GM21360 (cell line): ENCODE measurements around the gene MCTP1.
A peak's percentile ranks its signal among the peaks of the same experiment; 100 is the strongest.

Experiments used
- ATAC-seq: cut with Tn5 transposase; IDR thresholded peaks from one replicate; pipeline ENCODE4 v1.9.1; 2021; ENCODE audit warnings: mild to moderate bottlenecking, moderate library complexity; ENCODE audit not compliant: unreplicated experiment

The MCTP1 gene

DNA sequence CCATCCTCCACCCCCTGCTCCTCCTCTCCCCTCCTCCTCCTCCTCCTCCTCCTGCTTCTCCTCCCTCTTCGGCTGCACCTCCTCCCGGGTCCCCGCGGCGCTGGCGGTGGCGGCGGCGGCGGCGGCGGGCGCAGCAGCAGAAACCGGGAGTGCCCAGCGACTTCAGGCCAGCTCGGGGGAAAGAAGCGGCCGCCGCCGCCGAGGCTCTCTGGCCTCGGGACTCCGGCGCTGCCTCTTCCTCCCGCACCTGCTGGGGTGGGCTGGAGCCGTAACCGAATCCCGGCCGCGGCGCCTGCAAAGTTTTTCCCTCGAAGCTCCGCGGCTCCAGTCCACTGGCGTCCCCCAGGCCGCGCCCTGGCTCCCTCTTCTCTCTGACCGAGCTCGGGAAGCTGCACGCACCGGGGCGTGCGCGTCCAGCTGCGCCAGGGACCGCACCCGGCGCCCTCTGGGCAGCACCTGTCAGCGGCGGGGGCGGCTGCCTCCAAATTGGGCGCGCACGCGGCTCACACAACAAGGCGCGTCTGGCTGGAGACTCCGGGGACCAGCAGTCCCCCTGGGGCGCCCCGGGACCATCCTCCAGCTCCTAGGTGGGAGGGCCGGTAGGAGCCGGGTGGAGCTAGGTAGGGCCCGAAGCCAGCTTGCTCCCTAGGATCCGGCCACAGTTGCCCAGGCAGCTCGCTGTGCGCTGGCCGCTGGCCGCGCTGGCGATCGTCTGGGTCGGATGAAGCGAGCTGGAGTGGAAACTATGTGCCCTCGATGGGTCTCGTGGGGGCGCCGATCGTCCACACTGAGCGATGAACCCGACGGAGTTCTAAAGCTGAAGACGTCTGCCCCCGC lies at the start of gene MCTP1:
Gene MCTP1, minus strand, starts transcription at position 523 of the 837 bp plus-strand sequence.
- peak; percentile 27 for ATAC-seq

DNA sequence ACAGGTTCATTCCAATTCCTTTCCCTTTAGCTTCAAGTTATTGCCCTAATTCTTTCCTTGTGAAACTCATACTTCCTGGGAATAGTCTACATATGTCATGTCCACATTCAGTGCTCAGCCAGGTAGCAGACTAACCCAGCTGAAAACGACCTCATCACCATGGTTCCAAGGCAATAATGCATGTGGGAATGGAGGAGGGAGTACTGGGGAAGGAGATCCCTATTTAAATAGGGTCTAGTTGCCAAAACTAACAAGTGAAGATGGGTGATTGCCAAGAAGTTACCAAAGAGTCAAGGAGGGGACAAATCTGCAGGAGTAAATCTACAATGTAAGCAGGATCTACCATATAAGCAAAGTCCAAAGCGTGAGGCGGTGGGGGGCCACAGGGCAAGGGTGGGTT lies 47.3 kb upstream of the MCTP1 start:
- no peak for ATAC-seq

DNA sequence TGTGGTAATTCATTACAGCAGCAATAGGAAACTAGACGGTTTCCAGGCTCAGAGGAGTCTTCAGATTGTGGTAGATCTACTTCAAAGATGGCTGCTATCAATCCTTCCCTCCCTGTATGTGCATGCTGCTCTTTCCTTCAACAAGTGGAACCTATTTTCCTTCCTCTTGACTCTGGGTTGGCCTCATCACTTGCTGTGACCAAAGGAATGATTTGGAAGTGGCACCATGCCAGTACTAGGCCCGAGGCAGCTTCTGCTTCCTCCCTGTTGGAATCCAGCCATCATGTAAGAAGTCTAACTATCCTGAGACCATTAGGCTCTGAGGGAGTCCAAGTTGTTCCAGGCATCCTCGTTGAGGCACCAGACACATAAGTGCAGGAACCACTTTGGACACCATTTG lies 46.5 kb upstream of the MCTP1 start:
- no peak for ATAC-seq

DNA sequence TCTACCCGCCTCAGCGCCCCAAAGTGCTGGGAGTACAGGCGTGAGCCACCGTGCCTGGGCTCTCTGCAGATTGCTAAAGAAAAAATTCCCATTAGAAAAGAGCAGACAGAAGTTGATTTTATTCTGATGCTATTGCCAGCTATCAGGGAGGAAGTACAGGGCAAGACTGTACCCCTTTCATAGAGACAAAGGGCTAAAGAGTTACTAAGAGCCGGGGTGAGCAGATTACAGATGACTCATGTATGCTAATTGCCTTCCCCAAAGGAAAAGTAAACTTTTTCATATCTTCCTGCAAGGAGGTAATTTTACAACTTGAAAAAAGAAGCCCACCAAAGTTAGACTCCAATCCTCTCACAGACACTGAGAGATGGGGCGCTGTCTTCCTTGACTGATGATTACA lies 42.3 kb upstream of the MCTP1 start:
- ATAC-seq, result no peak

DNA sequence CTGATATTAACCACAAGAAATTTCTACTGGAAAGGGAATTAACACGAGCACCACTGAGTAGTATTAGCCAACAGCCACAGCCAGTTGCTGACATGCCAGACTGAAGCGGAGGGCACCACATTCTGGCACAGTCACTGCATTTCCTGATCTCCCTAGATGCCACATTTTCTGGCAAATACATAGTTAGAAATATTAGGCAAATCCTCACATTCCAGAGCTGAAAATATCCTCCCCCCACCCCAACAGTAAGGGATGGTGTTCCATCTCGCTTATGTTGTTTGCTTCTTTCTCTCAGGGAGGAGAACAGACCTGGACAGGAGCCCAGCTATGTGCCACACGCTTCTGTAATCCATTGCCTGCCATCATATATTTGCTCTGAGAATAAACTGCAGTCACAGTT lies 32.8 kb upstream of the MCTP1 start:
- ATAC-seq, result no peak

DNA sequence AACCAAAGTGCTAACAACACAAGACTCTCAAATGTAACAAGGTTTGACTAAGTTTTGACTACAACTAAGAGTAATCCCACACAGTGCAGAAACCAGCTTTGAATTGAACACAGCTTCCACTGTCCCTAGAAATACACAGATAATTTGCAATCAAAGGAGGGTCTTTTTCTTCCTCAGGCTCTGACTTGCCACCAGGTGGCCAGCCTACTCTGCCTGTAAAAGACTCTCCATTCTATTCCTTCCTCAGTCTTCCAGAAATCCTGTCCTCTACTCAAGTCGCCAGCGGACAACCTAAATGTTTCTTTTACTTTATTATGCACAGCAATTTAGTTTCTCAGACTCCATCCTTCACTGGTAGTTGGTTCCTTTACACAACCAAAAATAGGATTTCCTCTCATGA lies 32.2 kb upstream of the MCTP1 start:
- ATAC-seq, result no peak

DNA sequence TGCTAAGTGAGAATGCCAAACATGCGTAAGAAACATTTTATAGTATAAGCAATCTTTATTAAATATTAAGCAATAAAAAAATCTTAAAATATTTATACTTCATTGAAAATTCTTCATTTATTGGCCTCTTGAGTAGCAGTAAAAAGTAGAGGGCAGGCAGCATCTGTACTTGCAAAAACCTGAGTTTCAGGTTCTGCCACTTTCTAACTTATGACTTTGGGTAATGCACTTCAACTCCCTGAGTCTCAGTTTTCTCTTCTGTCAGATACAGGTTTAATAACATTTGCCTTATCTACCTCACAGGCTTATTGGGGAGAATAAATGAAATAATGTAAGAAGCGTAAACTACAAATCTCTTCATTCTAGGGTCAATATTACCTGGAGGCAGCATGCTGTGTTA lies 19.8 kb upstream of the MCTP1 start:
- ATAC-seq, result no peak

DNA sequence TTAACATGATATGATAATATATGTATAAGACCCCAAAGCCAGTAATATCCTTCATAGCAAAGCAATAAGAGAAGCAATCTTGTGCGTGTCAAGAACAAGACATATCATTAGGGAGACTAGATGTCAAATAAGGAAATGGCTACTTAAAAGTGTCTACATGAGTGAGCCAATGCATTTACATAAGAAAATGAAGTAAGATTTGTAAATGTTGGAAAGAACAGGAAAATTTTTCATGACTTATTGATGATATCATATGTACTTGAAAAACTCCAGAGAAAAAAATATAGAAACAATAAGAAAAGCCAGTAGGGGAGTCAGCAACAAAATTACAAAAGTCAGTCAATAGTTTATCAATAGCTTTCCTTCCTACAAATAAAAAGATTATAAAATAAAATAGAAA lies 13.8 kb upstream of the MCTP1 start:
- ATAC-seq, result no peak

DNA sequence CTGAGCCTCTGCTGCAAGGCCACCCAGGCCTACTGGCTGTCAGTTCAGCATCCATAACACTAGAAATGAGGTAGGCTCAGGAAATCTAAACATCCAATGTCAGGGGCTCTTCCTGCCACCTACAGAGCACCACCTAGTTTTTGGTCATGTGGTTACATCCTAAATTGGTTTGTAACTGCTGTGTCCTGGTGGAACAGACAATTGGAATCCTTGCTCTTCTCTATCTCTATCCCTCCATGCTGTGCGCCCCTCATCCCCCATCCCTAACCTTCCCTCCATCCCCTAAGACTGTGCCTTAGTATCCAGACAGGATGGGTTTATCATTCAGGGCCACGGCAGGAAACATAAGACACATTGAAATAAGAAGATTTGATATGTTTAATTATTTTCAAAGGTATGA lies 11.4 kb upstream of the MCTP1 start:
- no peak for ATAC-seq

DNA sequence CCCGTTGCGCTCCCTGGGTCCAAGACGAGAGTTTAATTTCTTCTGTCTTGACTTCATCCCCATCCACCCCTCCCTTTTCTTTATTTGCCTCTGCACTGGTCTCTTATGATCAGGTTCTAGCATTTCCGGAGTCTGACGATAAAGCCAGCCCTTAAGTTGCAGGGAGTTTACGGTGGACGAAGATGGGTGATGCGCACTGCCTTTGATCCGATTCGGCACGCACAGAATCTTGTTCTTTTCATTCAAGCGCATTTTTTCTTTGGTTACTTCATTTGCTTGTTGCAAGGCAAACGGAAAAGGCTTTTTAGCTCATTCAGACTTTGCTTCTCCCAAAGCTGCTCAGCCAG lies 488 bp upstream of the MCTP1 start:
- no peak for ATAC-seq

DNA sequence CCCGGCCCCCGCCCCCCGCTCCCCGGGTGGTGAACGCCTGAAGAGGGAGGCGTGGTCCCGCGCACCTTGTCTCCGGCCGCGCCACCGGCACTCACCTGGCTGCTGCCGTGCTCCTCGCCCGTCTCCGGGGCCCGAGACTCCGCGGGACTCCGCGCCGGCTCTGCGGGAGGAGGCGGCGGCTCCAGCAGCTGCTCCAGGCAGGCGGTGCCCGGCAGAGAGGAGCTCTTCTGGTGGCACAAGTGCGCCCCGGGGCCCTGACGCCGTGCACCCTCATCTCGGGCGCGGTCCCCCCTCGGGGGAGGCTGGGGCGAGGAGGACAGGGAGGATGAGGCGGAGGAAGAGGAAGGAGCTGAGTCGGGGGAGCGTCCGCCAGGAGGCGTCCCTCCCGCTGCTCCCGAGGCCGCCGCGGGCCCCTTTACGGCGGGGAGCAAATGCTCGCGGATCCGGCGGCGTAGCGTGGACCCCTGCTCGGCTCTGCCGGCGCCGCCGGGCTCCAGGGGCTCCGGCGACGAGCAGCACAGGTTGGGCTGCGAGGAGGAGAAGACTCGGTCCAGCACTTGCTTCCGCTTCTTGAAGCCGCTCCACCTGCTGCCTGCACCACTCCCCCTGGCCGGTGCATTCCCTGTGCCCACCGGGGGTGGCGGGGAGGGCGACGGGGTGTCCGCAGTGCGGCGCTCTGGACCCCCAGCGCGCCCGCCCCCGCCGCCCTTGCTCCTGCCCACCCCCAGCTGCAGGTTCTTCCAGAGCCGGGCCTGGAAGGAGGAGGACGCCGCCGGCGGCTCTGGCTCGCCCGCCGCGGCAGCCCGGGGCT lies 928 bp downstream of the MCTP1 start:
- ATAC-seq, result peak; percentile 53

DNA sequence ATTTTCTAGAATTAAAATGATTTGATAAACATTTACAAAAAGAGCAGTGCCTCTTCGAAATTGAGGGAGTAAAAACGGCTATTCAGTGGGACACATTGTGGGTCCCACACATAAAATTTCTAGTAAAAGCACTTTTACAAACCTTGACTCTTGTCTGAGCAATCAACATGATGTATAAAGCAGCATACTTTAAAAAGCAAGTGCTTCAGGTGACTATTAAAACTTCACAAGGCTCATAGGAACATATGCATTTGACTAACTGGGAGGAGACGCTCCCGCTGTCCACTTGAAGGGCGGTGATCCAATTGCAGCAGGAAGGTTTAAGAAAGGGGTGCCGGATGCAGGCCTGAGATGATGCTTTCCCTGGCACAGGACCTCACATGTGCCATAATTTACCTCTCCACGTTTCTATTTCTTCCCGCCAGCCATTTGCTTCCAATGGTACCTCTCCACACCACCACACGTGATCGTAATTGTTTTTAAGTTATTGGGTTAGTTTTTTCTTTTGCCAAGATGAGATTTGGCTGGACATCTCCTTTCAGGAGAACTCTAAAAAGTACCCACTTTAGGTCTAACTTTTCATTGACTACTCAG lies 1.8 kb downstream of the MCTP1 start:
- ATAC-seq, result no peak

DNA sequence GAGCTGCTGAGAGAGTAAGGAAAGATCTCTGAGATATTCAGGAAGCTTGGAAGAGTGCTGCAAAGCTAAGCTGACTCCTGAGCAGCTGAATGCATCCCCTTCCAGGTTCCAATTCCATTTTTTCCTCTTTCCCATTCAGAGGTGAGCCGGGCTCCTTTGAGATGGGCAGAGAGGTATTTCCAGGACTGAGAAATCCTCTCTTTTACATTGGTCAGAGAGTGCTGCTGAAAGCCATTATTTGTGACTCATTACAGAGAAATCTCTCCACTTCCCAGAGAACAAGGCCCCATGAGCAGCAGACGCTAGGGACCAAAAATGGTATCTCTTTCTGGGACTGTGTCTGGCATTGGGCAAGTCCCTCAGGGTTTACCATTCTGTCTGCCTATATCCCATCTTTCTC lies 3.7 kb downstream of the MCTP1 start:
- ATAC-seq, result no peak

DNA sequence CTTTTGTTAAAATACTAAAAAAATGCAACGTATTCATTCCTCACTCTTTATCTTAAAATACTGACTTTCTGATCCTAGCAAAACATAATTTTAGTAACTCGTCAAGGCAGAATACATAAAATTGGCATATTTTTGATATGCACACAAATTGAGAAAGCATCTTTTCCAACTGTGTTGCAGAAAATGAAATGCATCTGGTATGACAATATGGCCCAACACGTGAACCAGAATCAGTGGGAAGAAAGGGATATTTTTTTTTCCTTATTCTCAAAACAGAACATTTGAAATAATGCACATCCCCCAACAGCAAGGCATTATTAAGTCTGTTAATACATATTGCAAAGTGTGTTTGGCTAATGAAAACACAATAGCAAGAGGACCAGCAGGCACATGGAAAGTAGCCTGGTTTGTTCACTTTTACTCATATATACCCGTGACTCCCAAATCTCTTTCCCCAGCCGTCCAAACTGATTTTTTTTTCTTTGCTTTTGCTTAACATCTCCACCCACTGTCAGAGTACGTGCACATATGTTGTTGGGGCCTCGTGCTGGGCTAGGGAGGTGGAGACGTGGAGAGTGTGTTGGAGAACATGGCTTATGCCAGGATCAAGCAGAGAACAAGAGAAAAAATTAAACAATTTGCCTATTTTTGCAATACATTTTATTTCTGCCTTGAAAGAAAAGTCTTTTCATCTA lies 4.3 kb downstream of the MCTP1 start:
- no peak for ATAC-seq

DNA sequence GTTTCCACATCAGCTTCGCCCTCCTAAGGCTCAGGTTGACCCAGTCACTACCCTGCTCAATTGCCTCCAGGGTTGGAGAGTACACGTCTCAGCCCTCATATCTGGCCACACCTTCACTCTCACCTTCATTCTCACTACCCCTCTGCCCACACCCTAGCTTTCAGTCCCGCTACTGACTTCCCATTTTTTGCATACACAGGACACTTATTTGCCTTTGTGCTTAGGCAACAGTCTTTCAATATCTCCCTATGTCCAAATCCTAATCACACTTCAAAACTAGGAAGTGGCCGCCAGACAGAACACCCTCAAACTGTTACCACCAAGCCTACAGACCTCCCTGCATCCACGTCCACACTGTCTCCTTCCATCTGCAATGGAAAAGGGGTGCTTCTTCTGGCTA lies 10.9 kb downstream of the MCTP1 start:
- ATAC-seq, result no peak

DNA sequence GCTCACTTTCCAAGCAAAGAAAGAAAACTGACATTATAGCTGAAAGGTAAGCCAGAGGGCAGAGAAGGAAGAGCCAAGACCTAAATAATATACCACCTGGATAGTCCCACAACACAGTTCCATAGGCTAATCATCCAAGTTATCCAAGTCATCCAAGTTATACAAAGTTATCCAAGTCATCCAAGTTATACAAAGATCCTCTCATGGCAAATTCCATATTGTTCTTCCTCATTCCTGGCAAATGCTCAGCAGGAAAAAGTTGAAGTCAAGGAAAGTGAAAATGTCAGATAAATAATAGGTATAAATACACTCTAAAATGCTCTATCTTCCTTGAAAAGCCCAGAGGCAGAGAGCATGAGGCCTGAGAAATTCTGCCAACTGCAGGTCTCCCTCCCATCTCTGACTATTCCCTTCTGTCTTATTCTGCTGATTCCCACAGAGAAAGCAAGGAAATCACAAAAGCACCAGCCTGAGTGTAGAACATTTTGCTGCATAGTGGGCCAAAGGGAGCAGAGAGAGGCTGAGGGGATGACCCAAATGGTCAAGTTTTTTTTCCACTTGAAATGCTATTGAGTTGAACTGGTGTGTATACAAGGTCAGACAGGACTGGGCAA lies 12.5 kb downstream of the MCTP1 start:
- ATAC-seq, result no peak

DNA sequence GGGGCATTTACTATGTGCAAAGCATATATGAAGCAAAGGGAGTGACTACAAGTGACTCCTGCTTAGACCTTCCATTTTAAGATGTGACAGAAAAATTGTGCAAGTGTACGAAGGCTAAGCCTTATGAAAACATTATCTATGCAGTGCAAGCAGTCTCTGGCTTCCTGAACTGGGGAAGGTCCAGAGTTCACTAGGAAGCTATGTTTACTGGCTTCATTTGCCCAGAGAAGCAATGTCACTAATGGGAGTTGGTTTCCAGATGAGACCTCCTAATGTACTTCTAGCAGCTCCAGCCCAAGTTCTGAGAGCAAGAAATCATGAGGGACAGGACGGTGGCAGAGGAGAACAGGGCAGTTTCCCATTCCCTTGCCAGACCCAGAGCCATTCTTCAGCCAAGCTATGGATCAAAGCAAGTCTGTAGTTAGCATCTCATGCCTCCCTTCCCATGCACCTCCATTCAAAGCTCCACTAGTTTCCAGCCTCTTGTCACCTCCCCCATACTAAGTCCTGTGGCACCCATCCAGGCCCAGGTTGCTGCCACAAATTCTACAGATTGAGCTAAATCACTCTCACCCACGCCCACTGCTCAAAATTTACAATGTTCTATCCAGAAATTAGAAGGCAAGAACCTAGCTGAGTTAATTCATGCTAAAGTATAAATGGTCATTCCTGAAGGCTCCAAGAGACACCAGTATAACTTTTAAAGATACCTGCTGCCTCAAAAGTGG lies 21.8 kb downstream of the MCTP1 start:
- no peak for ATAC-seq

DNA sequence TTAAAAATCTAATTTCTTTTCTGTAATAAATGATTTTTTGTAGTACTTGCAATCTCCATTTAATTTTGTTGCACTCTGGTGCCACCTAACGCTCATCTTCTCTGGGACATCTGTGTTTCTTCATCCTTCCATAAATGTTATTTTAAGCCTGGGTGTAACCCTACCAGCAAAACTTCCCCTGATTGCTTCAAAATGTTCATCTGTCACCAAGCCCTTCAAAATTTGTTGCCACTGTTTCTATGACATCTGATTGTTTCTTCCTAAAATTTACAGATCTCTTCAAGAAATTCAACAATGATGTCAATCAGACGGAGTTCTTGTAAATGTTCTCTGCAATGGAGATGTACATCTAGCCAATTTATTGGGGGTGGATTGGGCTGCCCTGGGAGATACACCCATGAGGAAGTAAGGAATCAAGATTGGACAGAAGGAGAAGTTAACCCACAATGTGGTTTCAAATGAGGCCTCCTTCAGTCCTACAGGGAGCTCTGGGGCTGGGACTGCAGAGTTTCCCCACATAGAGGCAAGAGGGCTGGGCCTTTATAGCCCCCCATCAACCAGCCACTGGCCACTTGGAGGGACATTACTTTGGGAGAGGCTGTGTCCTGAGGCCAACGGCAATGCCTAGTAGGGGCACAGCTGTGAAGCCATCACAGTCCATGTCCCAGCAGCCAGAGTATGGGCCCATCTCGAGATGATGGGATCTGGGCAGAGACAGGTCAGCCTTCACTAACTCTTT lies 23.3 kb downstream of the MCTP1 start:
- no peak for ATAC-seq

DNA sequence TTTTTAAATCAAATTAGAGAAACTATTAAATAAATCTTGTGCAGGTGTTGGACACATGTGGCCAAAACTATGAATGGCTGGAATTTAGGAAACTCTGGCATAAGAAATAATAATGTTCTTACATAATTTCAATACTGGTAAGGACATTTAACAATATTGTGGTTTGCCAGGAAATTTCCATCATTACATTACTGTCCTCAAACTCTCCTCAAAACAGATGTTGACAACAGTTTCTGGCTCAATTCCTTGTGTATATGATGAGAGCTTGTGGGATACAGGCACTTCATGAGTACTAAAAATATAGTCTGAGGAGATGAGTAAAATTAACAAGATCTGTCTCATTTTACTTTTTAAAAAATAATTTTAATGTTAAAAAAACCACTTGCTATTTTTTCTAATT lies 27.9 kb downstream of the MCTP1 start:
- no peak for ATAC-seq

DNA sequence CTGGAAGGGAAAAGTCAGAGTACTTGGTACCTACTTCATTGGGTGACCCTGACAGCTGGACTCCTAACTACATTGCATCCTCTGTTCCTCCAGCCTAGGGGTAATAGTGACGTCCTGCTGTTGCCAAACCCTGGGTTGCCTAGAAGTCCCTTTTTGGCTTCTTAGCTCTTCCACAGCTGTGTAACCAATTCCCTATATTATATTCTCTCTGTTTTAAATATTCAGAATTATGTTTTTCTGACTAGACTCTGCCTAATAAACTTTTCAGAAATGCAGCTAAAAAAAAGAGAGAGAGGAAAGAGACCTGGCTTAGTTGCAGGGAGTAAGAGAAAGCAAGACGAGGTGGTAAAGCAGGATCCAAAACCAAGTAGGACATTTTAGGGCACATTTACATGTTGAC lies 28.4 kb downstream of the MCTP1 start:
- ATAC-seq, result no peak
